OCI-LY7 (cell line): ENCODE data around the gene YBX2.

ENCODE experiments used
- EZH2phosphoT487 ChIP-seq: fragments of 200-600 bp; sonication (generic); IDR thresholded peaks from 2 replicates; pipeline ENCODE4 v1.6.1; 2018; ENCODE audit warnings: low read depth, borderline replicate concordance, mild to moderate bottlenecking, mixed run types, antibody characterized with exemption, low read length, moderate library complexity, mixed read lengths
- TF ChIP-seq, protein P1 (sequence below): fragments of 200-600 bp; sonication (generic); conservative IDR thresholded peaks from 2 replicates; pipeline ENCODE4 v1.5.1; 2014; ENCODE audit warnings: mild to moderate bottlenecking, antibody characterized with exemption, low read length, moderate library complexity, mixed read lengths

DNA sequence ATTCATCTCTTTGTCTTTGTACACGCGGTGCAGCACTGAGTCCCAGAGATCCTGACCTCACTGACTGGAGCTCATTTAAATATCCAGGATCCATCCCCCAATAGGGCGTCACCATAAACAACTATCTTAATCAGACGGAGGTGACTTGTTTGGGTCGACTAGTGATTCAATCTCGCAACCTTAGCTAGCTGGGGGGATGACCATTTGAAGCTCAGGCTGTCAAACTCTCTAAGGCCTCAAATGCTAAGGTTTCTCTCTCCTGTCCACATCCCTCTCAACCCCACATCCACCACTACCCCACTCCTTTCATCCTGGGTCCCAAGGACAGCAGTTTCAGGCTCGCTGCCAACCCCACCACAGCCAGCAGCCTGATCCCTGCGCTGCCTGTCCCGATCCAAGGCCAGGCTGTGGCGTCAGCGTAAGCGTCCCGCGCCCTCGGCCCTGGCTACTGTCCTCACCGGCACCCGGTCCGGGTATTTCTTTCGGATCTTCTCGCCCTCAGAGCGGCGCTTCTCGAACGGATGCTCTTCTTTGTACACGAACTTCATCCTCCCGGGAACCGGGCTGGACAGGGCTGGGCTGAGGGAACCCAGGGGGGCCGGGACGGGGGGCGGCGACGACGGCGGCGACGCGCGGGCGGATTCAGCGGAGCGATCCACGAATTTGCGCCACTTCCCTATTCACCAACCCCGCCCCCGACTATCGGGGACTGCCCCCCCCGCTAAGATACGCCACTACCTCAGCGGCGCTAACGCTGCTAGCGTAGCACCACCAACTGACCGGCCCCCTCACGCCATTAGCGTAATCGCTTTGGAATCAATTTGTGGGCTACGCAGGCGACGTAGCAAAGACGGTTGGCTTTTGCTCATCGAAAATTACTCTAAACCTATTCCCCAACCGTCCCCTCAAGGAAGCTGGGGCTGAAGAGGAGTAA is 52.4 kb downstream of the YBX2 start, which contains the start of gene GABARAP:
- TF ChIP-seq, protein P1, sequence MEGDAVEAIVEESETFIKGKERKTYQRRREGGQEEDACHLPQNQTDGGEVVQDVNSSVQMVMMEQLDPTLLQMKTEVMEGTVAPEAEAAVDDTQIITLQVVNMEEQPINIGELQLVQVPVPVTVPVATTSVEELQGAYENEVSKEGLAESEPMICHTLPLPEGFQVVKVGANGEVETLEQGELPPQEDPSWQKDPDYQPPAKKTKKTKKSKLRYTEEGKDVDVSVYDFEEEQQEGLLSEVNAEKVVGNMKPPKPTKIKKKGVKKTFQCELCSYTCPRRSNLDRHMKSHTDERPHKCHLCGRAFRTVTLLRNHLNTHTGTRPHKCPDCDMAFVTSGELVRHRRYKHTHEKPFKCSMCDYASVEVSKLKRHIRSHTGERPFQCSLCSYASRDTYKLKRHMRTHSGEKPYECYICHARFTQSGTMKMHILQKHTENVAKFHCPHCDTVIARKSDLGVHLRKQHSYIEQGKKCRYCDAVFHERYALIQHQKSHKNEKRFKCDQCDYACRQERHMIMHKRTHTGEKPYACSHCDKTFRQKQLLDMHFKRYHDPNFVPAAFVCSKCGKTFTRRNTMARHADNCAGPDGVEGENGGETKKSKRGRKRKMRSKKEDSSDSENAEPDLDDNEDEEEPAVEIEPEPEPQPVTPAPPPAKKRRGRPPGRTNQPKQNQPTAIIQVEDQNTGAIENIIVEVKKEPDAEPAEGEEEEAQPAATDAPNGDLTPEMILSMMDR = no peak
- TF ChIP-seq EZH2phosphoT487 = no peak
